ENCODE results near the gene UGT1A5.

Gene UGT1A5

GRCh38 chr2:233803292-233803911 is 90.7 kb downstream of the UGT1A5 start:
- no peak overlapping the region for H2AFZ ChIP-seq (ENCODE audit: low read depth, low read length, severe bottlenecking)
- no peaks in the 10 kb centered on the region for H3F3A ChIP-seq (ENCODE audit: insufficient read depth)
- H3K27me3 ChIP-seq (ENCODE audit: low read length): no peaks in the 10 kb centered on the region
- no peak overlapping the region for H3K9ac ChIP-seq (ENCODE audit: low read length)
- no peak overlapping the region for H3K4me2 ChIP-seq (ENCODE audit: low read depth, low read length, poor library complexity, severe bottlenecking)
- no peaks in the 10 kb centered on the region for H3K36me3 ChIP-seq (ENCODE audit: low read length)
- no peaks in the 10 kb centered on the region for H3K9me3 ChIP-seq (ENCODE audit: insufficient read depth, low read length)
- H3K9me2 ChIP-seq (replicated peaks; ENCODE audit: insufficient read depth, low read length): no peaks in the 10 kb centered on the region
- H3K4me3 ChIP-seq (ENCODE audit: insufficient read depth, low read length, poor library complexity, severe bottlenecking): no peak overlapping the region
- TF ChIP-seq EZH2phosphoT487 (conservative IDR thresholded peaks at IDR 0.05; ENCODE audit: low read length) (no peak), CTCF (IDR thresholded peaks at IDR 0.05; ENCODE audit: insufficient read depth, low read length, poor library complexity, severe bottlenecking) (no peak)
- H3K27ac ChIP-seq (ENCODE audit: low read depth, low read length): no peak overlapping the region
- H4K20me1 ChIP-seq (ENCODE audit: low read depth, low read length): no peaks in the 10 kb centered on the region
- no peaks in the 10 kb centered on the region for H3K79me2 ChIP-seq (ENCODE audit: insufficient read depth, low read length)

- no peaks in the 10 kb centered on the region for H3K36me3 ChIP-seq (ENCODE audit: low read length)
- H3K9me3 ChIP-seq (ENCODE audit: insufficient read depth, low read length): no peaks in the 10 kb centered on the region
Measured at GRCh38 chr2:233803994-233804393, 91.3 kb downstream of the UGT1A5 start.

GRCh38 chr2:233807215-233807865 is 94.6 kb downstream of the UGT1A5 start:
- Histone ChIP-seq H3K9ac (ENCODE audit: low read length) (no peak overlapping the region), H2AFZ (ENCODE audit: low read depth, low read length, severe bottlenecking) (no peak overlapping the region), H3K27me3 (ENCODE audit: low read length) (no peaks in the 10 kb centered on the region), H3K4me2 (ENCODE audit: low read depth, low read length, poor library complexity, severe bottlenecking) (no peak overlapping the region), H3K79me2 (ENCODE audit: insufficient read depth, low read length) (no peaks in the 10 kb centered on the region), H3F3A (ENCODE audit: insufficient read depth) (no peaks in the 10 kb centered on the region), H3K36me3 (ENCODE audit: low read length) (no peaks in the 10 kb centered on the region), H4K20me1 (ENCODE audit: low read depth, low read length) (no peaks in the 10 kb centered on the region), H3K9me3 (ENCODE audit: insufficient read depth, low read length) (no peaks in the 10 kb centered on the region), H3K27ac (ENCODE audit: low read depth, low read length) (no peak overlapping the region), H3K9me2 (replicated peaks; ENCODE audit: insufficient read depth, low read length) (no peaks in the 10 kb centered on the region), H3K4me3 (ENCODE audit: insufficient read depth, low read length, poor library complexity, severe bottlenecking) (no peak overlapping the region)
- TF ChIP-seq EZH2phosphoT487 (conservative IDR thresholded peaks at IDR 0.05; ENCODE audit: low read length) (no peak), CTCF (IDR thresholded peaks at IDR 0.05; ENCODE audit: insufficient read depth, low read length, poor library complexity, severe bottlenecking) (no peak)

More at GRCh38 chr2:233803994-233804393, 91.3 kb downstream of the UGT1A5 start:
- H3K4me3 ChIP-seq (ENCODE audit: insufficient read depth, low read length, poor library complexity, severe bottlenecking): no peak overlapping the region
- no peaks in the 10 kb centered on the region for H3K27me3 ChIP-seq (ENCODE audit: low read length)
- H3K9me2 ChIP-seq (replicated peaks; ENCODE audit: insufficient read depth, low read length): no peaks in the 10 kb centered on the region
- H4K20me1 ChIP-seq (ENCODE audit: low read depth, low read length): no peaks in the 10 kb centered on the region
- H3K27ac ChIP-seq (ENCODE audit: low read depth, low read length): no peak overlapping the region
- TF ChIP-seq CTCF (IDR thresholded peaks at IDR 0.05; ENCODE audit: insufficient read depth, low read length, poor library complexity, severe bottlenecking) (no peak), EZH2phosphoT487 (conservative IDR thresholded peaks at IDR 0.05; ENCODE audit: low read length) (no peak)
- no peak overlapping the region for H2AFZ ChIP-seq (ENCODE audit: low read depth, low read length, severe bottlenecking)
- H3K79me2 ChIP-seq (ENCODE audit: insufficient read depth, low read length): no peaks in the 10 kb centered on the region
- no peak overlapping the region for H3K4me2 ChIP-seq (ENCODE audit: low read depth, low read length, poor library complexity, severe bottlenecking)
- no peak overlapping the region for H3K9ac ChIP-seq (ENCODE audit: low read length)
- no peaks in the 10 kb centered on the region for H3F3A ChIP-seq (ENCODE audit: insufficient read depth)

Measured in SU-DHL-6 (cell line).